Ishikawa (cell line): ENCODE data around the gene TPCN2.

Source experiments
- CEBPB ChIP-seq: IDR thresholded peaks from 2 replicates; pipeline ENCODE4 v1.6.1; 2012
- CREB1 ChIP-seq: IDR thresholded peaks from 2 replicates; pipeline ENCODE4 v1.6.1; 2012; ENCODE audit warnings: low read depth
- EGR1 ChIP-seq: IDR thresholded peaks from 2 replicates; pipeline ENCODE4 v1.6.1; 2012
- EP300 ChIP-seq: IDR thresholded peaks from 2 replicates; pipeline ENCODE4 v1.6.1; 2012; ENCODE audit warnings: borderline replicate concordance
- FOXM1 ChIP-seq: IDR thresholded peaks from 2 replicates; pipeline ENCODE4 v1.6.1; 2012; ENCODE audit warnings: low read depth, borderline replicate concordance
- MAX ChIP-seq: IDR thresholded peaks from 2 replicates; pipeline ENCODE4 v1.6.1; 2012
- NFIC ChIP-seq: IDR thresholded peaks from 2 replicates; pipeline ENCODE4 v1.6.1; 2012
- RAD21 ChIP-seq: IDR thresholded peaks from 2 replicates; pipeline ENCODE4 v1.6.1; 2012; ENCODE audit warnings: low read depth
- REST ChIP-seq: IDR thresholded peaks from 2 replicates; pipeline ENCODE4 v1.6.1; 2012; ENCODE audit warnings: low read depth, mild to moderate bottlenecking
- TAF1 ChIP-seq: IDR thresholded peaks from 2 replicates; pipeline ENCODE4 v1.6.1; 2012; ENCODE audit warnings: low read depth, mild to moderate bottlenecking
- TCF12 ChIP-seq: IDR thresholded peaks from 2 replicates; pipeline ENCODE4 v1.6.1; 2012; ENCODE audit warnings: low read depth
- TEAD4 ChIP-seq: IDR thresholded peaks from 2 replicates; pipeline ENCODE4 v1.6.1; 2012
- USF1 ChIP-seq: IDR thresholded peaks from 2 replicates; pipeline ENCODE4 v1.6.1; 2012
- YY1 ChIP-seq: IDR thresholded peaks from 2 replicates; pipeline ENCODE4 v1.6.1; 2012; ENCODE audit warnings: low read depth
- ZBTB7A ChIP-seq: IDR thresholded peaks from 2 replicates; pipeline ENCODE4 v1.6.1; 2012; ENCODE audit warnings: low read depth

Gene TPCN2

GRCh38 chr11:69160296-69161116 is 111.8 kb downstream of the TPCN2 start:
- TF ChIP-seq CREB1: no peak
- no peak for TF ChIP-seq ZBTB7A
- no peak for TF ChIP-seq USF1
- TF ChIP-seq TAF1: no peak
- TF ChIP-seq REST: no peak
- TF ChIP-seq TEAD4: no peak
- no peak for TF ChIP-seq NFIC
- TF ChIP-seq EGR1: no peak
- no peak for TF ChIP-seq YY1

- no peak for TF ChIP-seq RAD21
- TF ChIP-seq ZBTB7A: no peak
- no peak for TF ChIP-seq NFIC
- no peak for TF ChIP-seq USF1
- no peak for TF ChIP-seq EGR1
- TF ChIP-seq CREB1: no peak
- TF ChIP-seq FOXM1: no peak
- no peak for TF ChIP-seq TAF1
- no peak for TF ChIP-seq MAX
- TF ChIP-seq TEAD4: no peak
- no peak for TF ChIP-seq YY1
- no peak for TF ChIP-seq REST
- no peak for TF ChIP-seq TCF12
- no peak for TF ChIP-seq CEBPB
- TF ChIP-seq EP300: no peak
Measured at GRCh38 chr11:69161117-69161407, 112.3 kb downstream of the TPCN2 start.

- no peak for TF ChIP-seq ZBTB7A
- TF ChIP-seq RAD21: no peak
- no peak for TF ChIP-seq TCF12
- no peak for TF ChIP-seq NFIC
- TF ChIP-seq FOXM1: no peak
- TF ChIP-seq MAX: no peak
- no peak for TF ChIP-seq YY1
- no peak for TF ChIP-seq REST
- no peak for TF ChIP-seq TAF1
- TF ChIP-seq EP300: no peak
- no peak for TF ChIP-seq CEBPB
- no peak for TF ChIP-seq TEAD4
- no peak for TF ChIP-seq USF1
- no peak for TF ChIP-seq EGR1
- TF ChIP-seq CREB1: no peak
Measured at GRCh38 chr11:69162505-69162904, 113.8 kb downstream of the TPCN2 start.

GRCh38 chr11:69163842-69164241 is 115.1 kb downstream of the TPCN2 start:
- no peak for TF ChIP-seq YY1
